NCI-H1048 (cell line): ENCODE data around the gene THAP9.

Source experiments
- DNase-seq: peaks from one replicate; lab custom pipeline; 2025; lab: John Stamatoyannopoulos, UW

THAP9 gene

DNA sequence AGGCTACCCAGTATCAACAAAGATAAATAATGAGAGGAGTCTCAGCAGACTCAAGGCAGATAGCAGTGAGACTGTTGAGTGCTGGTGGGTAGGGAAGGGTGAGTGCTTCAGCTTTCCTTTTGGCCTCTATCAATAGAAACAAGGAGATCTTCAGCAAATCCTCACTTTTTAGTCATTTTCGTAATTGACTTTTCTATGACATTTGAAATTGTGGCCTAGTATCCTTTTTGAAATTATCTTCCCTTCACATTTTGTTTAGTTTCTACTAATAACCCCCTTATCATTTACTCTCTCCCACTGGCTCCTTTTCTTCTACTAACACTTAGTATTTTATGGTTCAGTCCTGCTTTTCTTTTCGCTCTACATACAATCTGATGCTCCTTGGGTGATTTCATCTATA, 65.2 kb downstream of the THAP9 start:
- DNase-seq: no peak

DNA sequence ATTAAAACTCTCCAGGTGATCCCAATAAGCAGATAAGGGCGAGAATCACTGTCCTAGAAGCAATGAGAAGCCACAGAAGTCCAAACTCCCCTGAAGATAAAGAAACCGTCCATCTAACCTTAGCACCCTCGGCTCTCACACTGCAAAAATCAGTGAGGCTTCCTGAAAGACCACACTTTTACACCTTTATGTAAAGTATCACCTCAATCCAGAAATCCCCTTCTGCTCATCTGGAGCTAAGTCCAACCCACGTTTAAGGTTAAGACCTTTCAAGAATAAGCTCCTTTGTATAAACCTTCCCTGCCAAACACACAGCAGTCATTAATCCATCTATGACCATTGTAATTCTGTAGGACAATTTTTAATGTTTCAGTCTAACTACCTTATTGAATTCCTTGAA, 68.4 kb downstream of the THAP9 start:
- no peak for DNase-seq

DNA sequence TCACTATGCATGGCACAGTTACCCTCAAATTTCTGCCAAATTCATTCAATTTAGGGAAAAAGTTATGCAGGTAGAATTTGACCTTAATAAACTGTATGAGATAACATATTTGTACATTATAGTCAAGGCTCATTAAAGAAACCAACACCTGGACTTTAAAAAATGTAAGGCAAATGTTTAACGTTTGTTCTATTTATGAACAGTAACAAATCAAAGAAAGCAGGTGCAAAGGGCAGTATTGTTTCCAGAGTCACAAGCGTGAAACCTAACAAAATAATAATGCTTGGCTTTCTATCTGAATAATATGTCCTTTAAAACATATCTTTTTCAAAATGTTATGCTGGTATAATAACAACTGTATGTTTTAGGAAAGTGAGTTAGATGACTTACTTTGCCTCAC, 68.9 kb downstream of the THAP9 start:
- DNase-seq: no peak
